Measurements from ENCODE around the gene ZNF775. TPM values are rescaled to one million over a fixed set of nuclear protein-coding genes. Genes with fewer than 3 reads are reported as not detected.
A peak's percentile ranks its signal among the peaks of the same experiment; 100 is the strongest.

ZNF775 gene
- total RNA-seq, 1 donor from 2014 or later: 4.4 TPM

DNA sequence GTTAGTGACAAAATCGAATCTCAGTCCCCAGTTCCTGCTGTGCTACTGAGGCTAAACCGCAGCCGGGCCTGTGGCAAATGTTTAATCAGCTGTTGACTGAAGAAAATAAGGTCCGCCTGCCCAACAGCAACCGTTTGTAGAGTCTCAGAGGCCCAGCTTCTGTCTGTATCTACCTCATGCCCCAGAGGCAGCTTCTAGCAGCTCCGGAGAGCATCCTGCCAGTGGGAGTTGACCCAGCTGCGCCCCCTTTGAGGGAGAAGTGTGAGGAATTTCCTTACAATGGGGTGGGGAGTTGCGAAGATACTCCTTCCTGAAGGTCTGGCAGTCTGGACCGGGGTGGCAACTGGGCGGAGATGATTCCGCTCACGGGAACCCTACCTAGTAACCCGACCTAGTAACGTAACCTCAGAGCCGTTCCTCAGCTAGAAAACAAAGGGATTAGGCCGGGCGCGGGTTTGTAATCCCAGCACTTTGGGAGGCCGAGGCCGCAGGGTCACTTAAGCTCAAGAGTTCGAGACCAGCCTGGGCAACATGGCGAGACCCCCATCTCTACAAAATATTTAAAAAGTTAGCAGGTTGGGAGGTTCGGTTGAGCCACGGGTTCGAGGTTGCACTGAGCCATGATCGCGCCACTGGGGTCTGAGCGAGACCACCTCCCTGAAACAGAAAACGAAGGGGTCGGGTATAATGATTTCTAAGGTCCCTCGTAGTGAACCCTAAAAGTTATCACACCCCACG lies 846 bp upstream of the ZNF775 start:
- ATAC-seq (peak; percentile 7), DNase-seq (peak; percentile 71)
- Histone ChIP-seq H3K27ac (peak overlapping the region; percentile 92), H3K4me1 (peaks cover 36% of the 10 kb centered on the region), H3K4me3 (peak overlapping the region; percentile 96), H3K36me3 (peaks cover 12% of the 10 kb centered on the region), H3K9me3 (no peaks in the 10 kb centered on the region), H3K27me3 (no peaks in the 10 kb centered on the region)
- TF ChIP-seq, protein P1, sequence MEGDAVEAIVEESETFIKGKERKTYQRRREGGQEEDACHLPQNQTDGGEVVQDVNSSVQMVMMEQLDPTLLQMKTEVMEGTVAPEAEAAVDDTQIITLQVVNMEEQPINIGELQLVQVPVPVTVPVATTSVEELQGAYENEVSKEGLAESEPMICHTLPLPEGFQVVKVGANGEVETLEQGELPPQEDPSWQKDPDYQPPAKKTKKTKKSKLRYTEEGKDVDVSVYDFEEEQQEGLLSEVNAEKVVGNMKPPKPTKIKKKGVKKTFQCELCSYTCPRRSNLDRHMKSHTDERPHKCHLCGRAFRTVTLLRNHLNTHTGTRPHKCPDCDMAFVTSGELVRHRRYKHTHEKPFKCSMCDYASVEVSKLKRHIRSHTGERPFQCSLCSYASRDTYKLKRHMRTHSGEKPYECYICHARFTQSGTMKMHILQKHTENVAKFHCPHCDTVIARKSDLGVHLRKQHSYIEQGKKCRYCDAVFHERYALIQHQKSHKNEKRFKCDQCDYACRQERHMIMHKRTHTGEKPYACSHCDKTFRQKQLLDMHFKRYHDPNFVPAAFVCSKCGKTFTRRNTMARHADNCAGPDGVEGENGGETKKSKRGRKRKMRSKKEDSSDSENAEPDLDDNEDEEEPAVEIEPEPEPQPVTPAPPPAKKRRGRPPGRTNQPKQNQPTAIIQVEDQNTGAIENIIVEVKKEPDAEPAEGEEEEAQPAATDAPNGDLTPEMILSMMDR (IDR thresholded peaks at IDR 0.05): no peak
- intact Hi-C loops (cut with DNase I): no loop called here

DNA sequence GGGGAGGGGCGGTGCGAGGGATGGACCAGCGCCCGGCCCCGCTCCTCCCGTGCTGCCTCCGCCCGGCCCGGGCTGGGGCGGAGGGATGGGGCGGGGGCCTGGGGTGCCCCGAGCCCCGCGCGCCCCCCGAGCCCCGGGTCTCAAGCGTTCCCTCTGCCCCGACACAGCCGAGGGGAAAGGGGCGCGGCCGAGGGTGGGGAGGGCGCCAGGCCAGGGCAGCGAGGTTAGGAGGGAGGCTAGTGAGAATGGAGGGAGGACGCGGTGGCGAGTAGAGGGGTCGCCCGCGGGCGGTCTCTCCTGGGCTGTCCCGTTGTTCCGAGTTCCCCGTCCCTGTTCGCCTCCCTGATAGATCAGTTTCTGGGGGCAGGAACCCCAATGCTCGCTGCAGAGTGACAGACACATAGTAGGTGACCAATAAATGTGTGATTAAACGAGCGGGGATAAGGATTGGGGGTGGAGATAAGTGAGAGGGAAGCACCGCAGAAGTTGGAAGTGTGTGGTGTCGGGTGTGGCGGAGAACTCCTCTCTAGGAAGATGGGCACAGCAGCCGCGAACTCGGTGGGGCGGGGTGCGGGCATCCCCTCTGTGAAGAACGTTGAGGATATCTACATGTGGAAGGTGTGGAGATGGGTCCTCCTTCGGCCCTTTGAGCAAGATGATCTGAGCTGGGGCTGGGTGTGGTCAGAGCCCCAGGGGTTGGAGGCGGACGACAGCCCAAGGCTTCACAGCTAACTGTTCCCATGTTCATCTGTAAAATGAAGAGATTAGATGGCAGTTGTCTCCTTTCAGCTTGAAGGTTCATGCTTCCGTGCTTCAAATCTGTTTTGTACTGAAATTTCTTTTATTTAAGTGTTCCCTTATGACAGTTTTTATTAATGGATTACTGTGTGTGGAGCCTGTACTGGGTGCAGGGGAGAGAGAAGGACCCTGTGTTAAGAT lies 580 bp downstream of the ZNF775 start:
- TF ChIP-seq, protein P1 (IDR thresholded peaks at IDR 0.05): no peak
- ATAC-seq: no peak
- peak overlapping the region; percentile 92 for H3K27ac ChIP-seq
- no peak for DNase-seq
- H3K27me3 ChIP-seq: no peaks in the 10 kb centered on the region
- H3K4me3 ChIP-seq: peak overlapping the region; percentile 96
- peaks cover 30% of the 10 kb centered on the region for H3K4me1 ChIP-seq
- intact Hi-C loops (cut with DNase I): no loop called here
- H3K9me3 ChIP-seq: no peaks in the 10 kb centered on the region
- no peaks in the 10 kb centered on the region for H3K36me3 ChIP-seq

DNA sequence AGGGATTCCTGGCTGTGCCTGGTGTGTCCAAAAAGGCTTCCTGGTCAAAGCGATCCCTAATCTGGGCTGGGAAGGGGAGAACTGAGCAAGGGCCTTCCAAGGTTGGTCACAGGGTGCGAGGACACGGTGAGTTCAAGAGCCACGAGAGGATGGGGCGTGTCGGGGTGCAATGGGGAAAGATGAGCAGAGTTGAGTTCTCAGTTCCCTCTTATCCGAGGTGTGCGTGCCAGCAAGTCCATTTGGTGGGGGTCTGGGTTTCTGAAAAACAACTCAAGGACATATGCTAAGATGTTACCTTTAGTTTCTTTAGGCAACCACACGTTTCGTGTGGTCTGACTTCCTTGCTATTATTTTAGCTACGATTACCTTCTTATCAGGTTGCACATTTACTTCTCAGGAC lies 1.3 kb downstream of the ZNF775 start:
- Histone ChIP-seq H3K9me3 (no peaks in the 10 kb centered on the region), H3K27me3 (no peaks in the 10 kb centered on the region), H3K36me3 (no peaks in the 10 kb centered on the region), H3K4me3 (peak overlapping the region; percentile 96), H3K27ac (no peak overlapping the region), H3K4me1 (peaks cover 26% of the 10 kb centered on the region)
- TF ChIP-seq, protein P1 (IDR thresholded peaks at IDR 0.05): no peak
- DNase-seq: no peak
- intact Hi-C loops (cut with DNase I): no loop called here
- no peak for ATAC-seq

DNA sequence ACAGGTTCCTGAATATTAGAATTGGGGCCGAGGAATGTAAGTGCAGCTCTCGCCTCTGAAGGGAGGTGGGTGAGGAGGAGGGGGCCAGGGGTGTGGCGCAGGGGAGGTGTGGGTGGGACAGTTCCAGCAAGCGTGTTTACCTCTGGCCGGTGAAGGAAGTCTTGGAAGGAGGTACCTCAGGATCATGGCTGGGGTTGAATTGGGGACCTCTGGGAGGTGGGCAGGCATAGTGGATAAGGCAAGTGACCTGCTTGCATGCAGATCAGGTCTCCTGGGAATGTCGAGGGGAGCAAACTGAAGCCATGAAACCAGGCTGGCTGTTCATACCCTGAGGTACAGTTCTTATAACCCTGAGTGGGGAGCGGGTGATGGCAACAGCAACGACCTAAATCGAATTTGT lies 2.0 kb downstream of the ZNF775 start:
- intact Hi-C loops (cut with DNase I): no loop called here
- no peak overlapping the region for H3K4me3 ChIP-seq
- no peak for ATAC-seq

DNA sequence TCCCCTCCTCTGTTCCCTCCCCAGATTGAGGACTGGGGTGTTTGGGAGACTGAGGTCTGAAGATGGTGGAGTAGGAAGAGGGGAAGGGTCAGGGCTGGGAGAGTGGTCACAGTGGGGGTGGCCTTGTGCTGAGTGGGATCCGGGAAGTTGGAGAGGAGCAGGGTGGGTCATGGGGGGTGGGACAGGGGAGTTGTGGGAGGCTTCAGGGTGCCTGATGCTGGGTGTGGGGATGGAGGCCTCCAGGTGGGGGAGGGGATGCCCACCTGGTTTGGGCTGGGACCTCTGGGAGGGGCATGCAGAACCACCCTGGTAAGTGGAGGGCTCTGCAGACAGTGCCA lies 2.6 kb downstream of the ZNF775 start:
- intact Hi-C loops (cut with DNase I): no loop called here
- no peaks in the 10 kb centered on the region for H3K9me3 ChIP-seq
- H3K27ac ChIP-seq: no peak overlapping the region
- DNase-seq (peak; percentile 57), ATAC-seq (no peak)
- no peaks in the 10 kb centered on the region for H3K27me3 ChIP-seq
- no peaks in the 10 kb centered on the region for H3K36me3 ChIP-seq
- H3K4me3 ChIP-seq: no peak overlapping the region
- peaks cover 26% of the 10 kb centered on the region for H3K4me1 ChIP-seq
- TF ChIP-seq, protein P1 (IDR thresholded peaks at IDR 0.05): no peak

More for the DNA sequence above, 2.0 kb downstream of the ZNF775 start:
- Histone ChIP-seq H3K36me3 (no peaks in the 10 kb centered on the region), H3K9me3 (no peaks in the 10 kb centered on the region), H3K27ac (no peak overlapping the region), H3K4me1 (peaks cover 26% of the 10 kb centered on the region), H3K27me3 (no peaks in the 10 kb centered on the region)
- DNase-seq: peak; percentile 48
- TF ChIP-seq, protein P1 (IDR thresholded peaks at IDR 0.05): no peak
